ENCODE measurements around the gene PRKG1.

The PRKG1 gene

DNA sequence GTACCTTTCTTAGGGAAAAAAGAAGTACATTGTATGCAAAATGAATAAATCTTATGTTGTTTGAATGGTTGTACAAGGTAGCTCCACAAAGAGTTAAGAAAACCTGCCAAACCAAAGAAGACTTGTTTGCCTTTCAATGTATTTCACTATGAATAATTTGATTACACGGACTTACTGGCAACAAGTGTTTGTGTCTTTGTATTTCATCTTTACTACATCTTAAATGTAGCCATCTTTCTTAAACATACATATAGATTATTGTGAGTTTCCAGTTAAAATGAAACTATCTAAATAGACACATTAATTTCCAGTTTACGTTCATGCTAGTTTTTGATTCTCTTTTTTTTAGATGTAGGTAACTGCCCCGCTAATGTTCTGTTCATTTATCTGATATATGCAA lies 2.8 kb downstream of the PRKG1 start:
- no peak for DNase-seq

DNA sequence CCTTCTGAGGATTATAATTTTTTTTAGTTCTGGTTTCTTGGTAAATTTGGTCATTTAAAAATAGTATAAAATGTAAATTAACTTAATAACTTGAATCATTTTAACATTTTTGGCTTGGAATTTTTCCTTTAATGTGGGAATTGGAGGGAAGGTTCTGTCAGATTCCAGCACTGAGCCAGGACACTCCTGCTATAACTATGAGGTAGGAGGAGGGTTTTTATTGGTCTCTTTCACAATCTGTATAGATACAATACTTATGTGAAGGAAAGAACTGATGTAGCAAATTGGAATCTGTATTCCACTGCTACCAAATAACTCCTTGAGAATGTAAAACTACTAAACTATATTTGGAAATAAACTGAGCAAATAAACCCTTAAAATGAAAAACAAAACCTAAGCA lies 3.2 kb downstream of the PRKG1 start:
- DNase-seq = no peak

DNA sequence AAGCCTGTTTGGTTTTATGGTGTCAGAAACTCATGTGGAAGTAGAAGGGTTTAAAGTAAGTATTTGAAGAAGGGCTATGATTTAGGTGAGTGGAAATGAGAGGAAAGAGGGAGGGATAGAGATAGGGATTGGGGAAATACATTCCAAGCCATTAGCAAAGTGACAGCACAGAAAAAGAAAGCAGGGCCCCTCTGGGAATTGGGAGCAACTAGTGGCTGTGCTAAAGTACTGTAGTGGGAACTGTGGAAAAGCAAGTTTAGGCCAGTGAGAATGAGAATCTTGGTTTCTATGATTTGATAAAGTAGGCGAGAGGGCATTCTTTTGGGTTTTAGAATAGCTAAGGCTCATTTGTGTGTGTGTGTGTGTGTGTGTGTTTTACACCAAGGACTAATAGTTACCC lies 5.0 kb downstream of the PRKG1 start:
- no peak for DNase-seq

DNA sequence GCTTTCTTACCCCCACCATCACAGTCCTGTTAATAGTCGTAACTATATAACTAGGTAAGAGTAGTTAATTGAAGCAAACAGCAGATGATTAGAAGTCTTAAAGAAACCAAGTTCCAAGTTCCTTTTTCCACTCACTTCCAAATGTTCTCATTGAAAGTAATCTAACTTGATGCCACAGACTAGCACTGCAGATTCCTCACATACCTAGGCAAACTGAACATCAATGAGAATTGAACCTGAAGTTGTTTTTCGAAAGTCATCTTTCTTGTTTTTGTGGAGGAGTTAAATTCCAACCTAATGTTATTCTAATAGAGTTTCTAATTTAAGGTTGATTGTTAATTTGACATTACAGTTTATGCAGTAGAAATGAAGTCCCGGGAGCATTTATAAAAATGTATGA lies 5.5 kb downstream of the PRKG1 start:
- no peak for DNase-seq

GRCh38 chr10:51080311-51081006 lies 6.2 kb downstream of the PRKG1 start:
- DNase-seq = no peak

- DNase-seq = no peak
Measured at GRCh38 chr10:51082857-51083256, 8.6 kb downstream of the PRKG1 start.

DNA sequence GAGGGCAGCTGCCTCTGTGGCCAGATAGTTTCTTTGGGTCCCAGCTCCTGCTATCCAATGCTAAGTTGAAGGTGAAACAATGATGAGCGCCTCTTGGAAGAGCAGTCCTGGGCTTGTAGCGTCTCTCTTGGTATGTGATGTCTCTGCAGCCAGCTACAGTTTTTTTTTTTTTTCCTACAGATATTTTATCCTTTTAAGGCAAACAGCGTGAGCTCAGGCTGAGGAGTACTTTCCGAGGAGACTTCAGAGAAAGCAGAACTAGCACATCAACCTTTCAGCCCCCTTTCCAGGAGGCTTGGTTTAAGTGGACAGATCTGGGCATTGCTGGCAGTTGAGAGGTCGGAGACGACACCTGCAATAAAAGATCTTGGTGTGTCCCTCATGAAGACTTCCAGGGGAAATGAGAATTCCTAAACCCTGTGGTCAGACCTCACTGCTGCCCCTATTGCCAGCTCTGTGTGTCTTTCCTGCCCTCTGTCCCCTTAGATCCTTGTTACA lies 9.1 kb downstream of the PRKG1 start:
- DNase-seq = no peak

- no peak for DNase-seq
Measured at GRCh38 chr10:51085204-51085603, 10.9 kb downstream of the PRKG1 start.

DNA sequence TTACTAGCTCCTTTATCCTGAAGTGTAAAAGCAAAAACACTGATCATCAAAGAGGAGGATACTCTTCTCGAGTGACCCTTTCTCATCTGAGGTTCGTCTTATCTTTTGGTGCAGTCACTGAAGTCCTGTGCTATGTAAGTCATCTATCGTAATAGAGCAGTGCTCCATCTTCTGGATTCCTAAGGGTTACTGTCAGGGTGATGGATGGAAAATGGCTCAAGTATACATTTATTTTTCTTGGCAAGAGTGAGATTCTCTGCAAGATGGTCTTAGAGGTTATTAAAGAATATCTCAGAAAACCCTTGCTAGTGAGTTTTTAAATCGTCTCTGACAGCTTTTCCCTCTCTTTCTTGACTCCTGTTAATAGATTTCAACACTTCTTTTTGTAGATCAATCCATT lies 12.4 kb downstream of the PRKG1 start:
- no peak for DNase-seq

DNA sequence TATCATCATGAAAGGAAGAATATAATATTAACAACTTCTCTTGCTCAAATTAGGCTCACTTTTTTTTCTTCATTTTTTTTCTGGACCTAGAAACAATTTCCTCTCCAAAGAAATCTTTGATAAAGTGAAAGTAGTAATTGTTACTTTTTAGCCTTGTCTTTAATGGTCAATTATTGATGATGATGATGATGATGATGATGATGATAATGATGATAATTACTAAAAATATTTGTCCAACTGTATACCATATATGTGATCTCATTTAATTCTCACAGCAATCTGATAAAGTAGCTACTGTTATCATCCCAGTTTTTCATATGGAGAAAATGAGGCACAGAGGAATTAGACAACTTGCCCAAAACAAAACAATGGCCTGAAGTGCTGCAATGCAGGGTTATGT lies 12.8 kb downstream of the PRKG1 start:
- DNase-seq = no peak

DNA sequence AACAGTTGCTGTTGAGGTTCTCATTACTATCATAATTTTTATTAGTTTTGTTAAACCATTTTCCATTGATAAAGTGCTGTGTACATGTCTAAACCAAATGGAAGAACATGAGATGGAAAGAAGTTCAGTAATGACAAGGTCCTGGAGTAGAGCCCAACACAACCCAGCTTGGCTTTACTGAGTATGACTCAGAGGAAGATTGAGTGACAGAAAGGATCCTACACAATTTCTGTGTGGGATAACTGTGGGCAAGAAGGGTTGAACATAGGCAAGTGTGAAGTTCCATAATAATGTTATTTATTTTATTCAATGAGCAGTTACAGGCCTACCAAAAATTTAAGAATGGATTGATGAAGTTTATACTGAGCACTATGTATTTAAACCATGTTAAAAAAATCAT lies 15.9 kb downstream of the PRKG1 start:
- no peak for DNase-seq

- peak in 1 of 2 experiments; percentile 8 for DNase-seq
Measured at GRCh38 chr10:51092402-51092801, 18.1 kb downstream of the PRKG1 start.

- no peak for DNase-seq
Measured at GRCh38 chr10:51095444-51095843, 21.2 kb downstream of the PRKG1 start.

DNA sequence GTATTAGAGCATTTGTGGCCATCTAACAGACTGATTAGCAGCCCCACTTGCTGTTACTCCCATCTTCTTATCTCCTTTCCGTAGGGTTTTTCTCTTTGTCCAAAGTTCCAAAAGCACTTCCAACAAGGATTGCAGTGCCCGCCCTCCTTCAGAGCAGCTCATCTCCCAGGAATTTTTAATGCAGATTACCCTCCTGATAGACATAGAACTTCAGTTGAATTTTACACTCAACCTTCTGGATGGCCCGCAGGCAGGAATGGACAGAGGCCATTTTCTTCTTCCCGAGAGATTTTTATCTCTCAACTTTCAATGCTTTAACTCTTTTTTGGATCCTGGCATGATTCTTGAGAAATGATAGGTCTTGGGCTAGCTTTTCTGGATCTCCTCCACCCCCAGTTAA lies 23.3 kb downstream of the PRKG1 start:
- no peak for DNase-seq

- DNase-seq = no peak
Measured at GRCh38 chr10:51100221-51100620, 25.9 kb downstream of the PRKG1 start.

- no peak for DNase-seq
Measured at GRCh38 chr10:51103554-51104217, 29.4 kb downstream of the PRKG1 start.

DNA sequence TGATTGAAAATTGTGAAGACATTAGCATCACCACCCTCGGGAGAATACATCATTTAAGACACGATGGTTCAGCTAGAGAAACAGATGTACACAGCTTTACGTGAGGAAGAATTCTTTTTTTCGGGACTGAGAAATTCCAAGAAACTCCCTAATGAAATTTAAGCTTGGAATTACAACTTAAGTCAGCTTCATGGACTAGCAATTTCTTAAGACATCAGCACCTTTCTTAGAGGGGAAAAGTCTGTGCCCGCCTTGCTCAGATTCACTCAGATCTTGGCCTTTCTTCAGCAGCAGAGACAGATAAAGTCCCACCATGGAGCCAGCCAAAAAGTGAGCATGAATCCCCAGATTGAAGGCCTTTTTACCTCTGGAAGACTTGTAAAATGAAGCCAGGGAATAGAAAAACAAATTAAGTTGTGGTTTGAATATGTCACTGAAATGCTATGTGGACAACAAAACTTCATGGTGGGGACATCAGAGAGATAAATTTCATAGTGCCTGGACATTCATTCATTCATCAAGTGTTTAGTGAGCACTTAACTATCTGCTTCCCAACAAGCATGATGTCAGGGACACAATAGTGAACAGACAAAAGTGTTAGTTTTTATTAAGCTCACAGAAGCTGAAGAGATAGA lies 32.1 kb downstream of the PRKG1 start:
- DNase-seq = no peak

GRCh38 chr10:51108406-51108805 lies 34.1 kb downstream of the PRKG1 start:
- DNase-seq = no peak

- no peak for DNase-seq
Measured at GRCh38 chr10:51109801-51110533, 35.7 kb downstream of the PRKG1 start.

GRCh38 chr10:51112013-51112412 lies 37.7 kb downstream of the PRKG1 start:
- no peak for DNase-seq

- no peak for DNase-seq
Measured at GRCh38 chr10:51113007-51113406, 38.7 kb downstream of the PRKG1 start.

DNA sequence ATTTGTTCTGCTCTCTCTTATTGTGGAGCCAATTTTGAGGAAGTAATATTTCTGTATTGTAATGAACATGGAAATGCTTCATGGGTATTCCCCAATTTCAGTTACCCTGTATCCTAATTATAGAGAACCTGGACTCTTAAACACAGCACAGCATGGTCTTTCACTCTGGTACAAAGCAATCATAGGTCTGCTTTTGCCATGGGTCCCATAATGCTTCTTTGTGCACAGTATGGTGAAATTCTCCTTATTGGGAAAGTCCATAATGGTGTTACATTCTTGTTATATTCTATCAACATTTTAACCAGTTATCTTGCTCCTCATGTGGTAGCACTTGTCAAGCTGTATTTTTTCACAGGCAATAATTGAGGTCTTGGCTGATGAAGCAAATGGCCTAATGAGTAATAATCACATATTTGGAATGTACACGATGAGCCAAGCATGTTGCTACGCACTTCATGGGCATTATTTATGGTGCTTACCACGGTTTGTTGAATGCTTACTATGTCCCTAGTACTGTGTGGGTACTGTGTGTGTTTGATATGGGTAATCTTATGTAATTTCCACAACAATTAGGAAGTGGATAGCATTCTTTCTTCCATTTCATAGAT lies 42.9 kb downstream of the PRKG1 start:
- DNase-seq = no peak

- DNase-seq = no peak
Measured at GRCh38 chr10:51117794-51118193, 43.5 kb downstream of the PRKG1 start.
